Measurements from ENCODE around the gene CNGB1. TPM values are rescaled to one million over a fixed set of nuclear protein-coding genes. Genes with fewer than 3 reads are reported as not detected.

The CNGB1 gene
- polyA plus RNA-seq, 1 of the 3 experiments (the other 2 are of a cell fraction), result 0.05 TPM

GRCh38 chr16:57992084-57992483 is 21.2 kb upstream of the CNGB1 start (continued):
- TF ChIP-seq FOXM1 (IDR thresholded peaks at IDR 0.05; ENCODE audit: low read depth), result no peak
- TF ChIP-seq GABPA (IDR thresholded peaks at IDR 0.05; ENCODE audit: low read depth), result no peak
- TF ChIP-seq REST (IDR thresholded peaks at IDR 0.05; ENCODE audit: low read depth, low read length), result no peak
- TF ChIP-seq PBX3 (IDR thresholded peaks at IDR 0.05), result no peak
- no peak for TF ChIP-seq RFX5 (IDR thresholded peaks at IDR 0.05; ENCODE audit: low read length)
- no peak for TF ChIP-seq EZH2phosphoT487 (IDR thresholded peaks at IDR 0.05; ENCODE audit: borderline replicate concordance, low read depth)

GRCh38 chr16:57991551-57992059 is 20.7 kb upstream of the CNGB1 start:
- H2AFZ ChIP-seq (ENCODE audit: low read depth), result no peak overlapping the region
- H3K9me2 ChIP-seq, result no peaks in the 10 kb centered on the region
- no peaks in the 10 kb centered on the region for H3K27me3 ChIP-seq (ENCODE audit: insufficient read depth)
- no peak overlapping the region for H3K9ac ChIP-seq
- no peak overlapping the region for H3K27ac ChIP-seq (ENCODE audit: low read depth in 2 of 2, low read length in 1 of 2)
- ChIA-PET CTCF (interaction anchor here (0.6 to 3.3 kb wide), 2 partner anchors 9 to 213 kb away, joined by 3 to 18 read pairs; partner anchors contain the start of genes USB1 and ZNF319), POLR2A (no interaction called here)
- H3K9me3 ChIP-seq, result no peaks in the 10 kb centered on the region
- H3F3A ChIP-seq (replicated peaks; ENCODE audit: insufficient read depth), result no peaks in the 10 kb centered on the region
- no peaks in the 10 kb centered on the region for H3K79me2 ChIP-seq (ENCODE audit: insufficient read depth)
- H3K4me3 ChIP-seq (ENCODE audit: low read depth in 2 of 2, low read length in 1 of 2), result no peak overlapping the region
- peaks cover 0 to 6% of the 10 kb centered on the region in 2 experiments; a peak in 1 of 4 replicates for H3K4me1 ChIP-seq (ENCODE audit: control insufficient read depth in 1 of 2, insufficient read depth in 2 of 2, low read depth in 1 of 2, low read length in 1 of 2)
- peaks cover 0 to 20% of the 10 kb centered on the region in 2 experiments for H3K36me3 ChIP-seq (replicated peaks in 1 of 2; ENCODE audit: control insufficient read depth in 1 of 2, insufficient read depth in 2 of 2, low read length in 1 of 2)
- H3K4me2 ChIP-seq, result no peak overlapping the region
- 92% methylated on average over 5 of the region's 11 CpGs for WGBS (ENCODE audit: low lambda C conversion rate)
- H4K20me1 ChIP-seq (ENCODE audit: insufficient read depth), result no peaks in the 10 kb centered on the region
- no peak for DNase-seq
- TF ChIP-seq JUND (IDR thresholded peaks at IDR 0.05) (no peak), GABPA (IDR thresholded peaks at IDR 0.05; ENCODE audit: low read depth) (no peak), TAF1 (IDR thresholded peaks at IDR 0.05; ENCODE audit: borderline replicate concordance, low read depth, low read length) (no peak), MAX (IDR thresholded peaks at IDR 0.05; ENCODE audit: low read depth) (no peak), RCOR1 (IDR thresholded peaks at IDR 0.05; ENCODE audit: low read length) (no peak), SMC3 (IDR thresholded peaks at IDR 0.05; ENCODE audit: low read depth, low read length) (no peak), USF1 (IDR thresholded peaks at IDR 0.05; ENCODE audit: borderline replicate concordance, low read depth) (no peak), ZBTB33 (IDR thresholded peaks at IDR 0.05; ENCODE audit: borderline replicate concordance, low read depth) (no peak), RFX5 (IDR thresholded peaks at IDR 0.05; ENCODE audit: low read length) (no peak), SIN3A (IDR thresholded peaks at IDR 0.05; ENCODE audit: borderline replicate concordance, low read depth, low read length) (no peak), RXRA (IDR thresholded peaks at IDR 0.05; ENCODE audit: borderline replicate concordance, low read depth) (no peak), IRF3 (IDR thresholded peaks at IDR 0.05; ENCODE audit: low read depth, low read length) (no peak), CTCF (IDR thresholded peaks at IDR 0.05) (no peak), USF2 (IDR thresholded peaks at IDR 0.05; ENCODE audit: borderline replicate concordance, low read depth, low read length) (no peak)

All from SK-N-SH (cell line).